ENCODE measurements around the gene BRME1. TPM values are rescaled to one million over a fixed set of nuclear protein-coding genes. Genes with fewer than 3 reads are reported as not detected.

Gene BRME1
- total and polyA plus RNA-seq, 2 of the 13 experiments (the other 11 are each of a cell fraction or from before 2014, with no cell fraction given), result 0.74 to 1.5 TPM

DNA sequence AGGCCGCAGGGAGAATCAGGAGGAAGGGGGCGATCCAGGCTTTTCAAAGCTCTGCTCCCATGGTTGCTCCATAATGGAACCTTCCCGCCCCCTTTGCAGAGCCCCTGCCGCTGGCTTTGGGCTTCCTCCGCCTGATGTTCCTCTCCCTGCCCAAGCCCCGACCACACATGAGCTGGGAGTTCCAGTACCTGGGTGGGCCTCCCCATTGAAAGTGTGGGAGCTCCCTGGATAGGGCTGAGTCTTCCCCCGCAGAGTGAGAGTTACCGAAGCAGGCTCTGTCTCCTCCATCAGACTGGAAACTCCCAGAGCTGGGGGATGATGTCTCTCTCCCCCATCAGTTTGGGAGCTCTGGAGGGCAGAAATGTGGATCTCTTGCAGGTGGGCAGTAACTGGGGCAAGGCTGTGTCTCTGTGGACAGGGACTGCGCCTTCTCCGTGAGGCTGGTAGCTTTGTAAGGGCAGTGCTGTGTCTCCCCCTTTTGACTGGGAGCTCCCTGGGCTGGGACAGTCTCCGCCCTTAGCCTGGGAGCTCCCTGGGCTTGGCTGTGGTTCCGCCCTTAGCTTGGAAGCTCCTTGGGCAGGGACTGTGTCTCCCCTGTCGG lies 47.1 kb upstream of the BRME1 start:
- no peaks in the 10 kb centered on the region; a peak in 1 of 5 replicates for H3K27me3 ChIP-seq (ENCODE audit: control insufficient read depth in 1 of 2, insufficient read depth in 2 of 2, low read length in 2 of 2)
- ChIA-PET CTCF (ENCODE audit: low intra/inter-chr PET ratio, low total read pairs) (no interaction called here), POLR2A (interaction anchor here (1.0 to 2.0 kb wide), 4 partner anchors 54 to 128 kb away, joined by 3 to 6 read pairs (median 5); partner anchors contain the start of gene MISP3)
- H4K20me1 ChIP-seq (ENCODE audit: insufficient read depth, low read length), result no peaks in the 10 kb centered on the region
- peak overlapping the region; percentile 94 for H3K4me2 ChIP-seq (ENCODE audit: low read depth, low read length)
- intact Hi-C loops (cut with micrococcal nuclease; ENCODE audit: unreplicated experiment), result loop anchor here (1.0 to 2.0 kb wide), 2 partner anchors 53 to 72 kb away; partner anchors contain the start of gene RFX1
- TF ChIP-seq ZNF232 (CRISPR knock-in tag; IDR thresholded peaks at IDR 0.05; ENCODE audit: borderline replicate concordance) (0 out of 2 replicates have a peak, but pooled peaks have one; percentile 27), IKZF4 (CRISPR knock-in tag; IDR thresholded peaks at IDR 0.05; ENCODE audit: borderline replicate concordance, low read depth, not compliant biosample characterization) (no peak), HNRNPLL (IDR thresholded peaks at IDR 0.05; ENCODE audit: low read depth, low read length, poor library complexity, severe bottlenecking) (peak; percentile 19), MTA1 (CRISPR knock-in tag; IDR thresholded peaks at IDR 0.05; ENCODE audit: borderline replicate concordance) (0 out of 2 replicates have a peak, but pooled peaks have one; percentile 31), KMT2B (CRISPR knock-in tag; IDR thresholded peaks at IDR 0.05) (no peak), ZNF138 (CRISPR knock-in tag; IDR thresholded peaks at IDR 0.05; ENCODE audit: low read depth) (no peak), ZSCAN22 (CRISPR knock-in tag; IDR thresholded peaks at IDR 0.05) (peak; percentile 98), RFX5 (IDR thresholded peaks at IDR 0.05; ENCODE audit: low read depth, low read length) (no peak), STAG1 (CRISPR knock-in tag; IDR thresholded peaks at IDR 0.05) (peak; percentile 50), ZBTB7A (CRISPR knock-in tag; IDR thresholded peaks at IDR 0.05) (0 out of 2 replicates have a peak, but pooled peaks have one; percentile 28)
- TF ChIP-seq, protein P1, sequence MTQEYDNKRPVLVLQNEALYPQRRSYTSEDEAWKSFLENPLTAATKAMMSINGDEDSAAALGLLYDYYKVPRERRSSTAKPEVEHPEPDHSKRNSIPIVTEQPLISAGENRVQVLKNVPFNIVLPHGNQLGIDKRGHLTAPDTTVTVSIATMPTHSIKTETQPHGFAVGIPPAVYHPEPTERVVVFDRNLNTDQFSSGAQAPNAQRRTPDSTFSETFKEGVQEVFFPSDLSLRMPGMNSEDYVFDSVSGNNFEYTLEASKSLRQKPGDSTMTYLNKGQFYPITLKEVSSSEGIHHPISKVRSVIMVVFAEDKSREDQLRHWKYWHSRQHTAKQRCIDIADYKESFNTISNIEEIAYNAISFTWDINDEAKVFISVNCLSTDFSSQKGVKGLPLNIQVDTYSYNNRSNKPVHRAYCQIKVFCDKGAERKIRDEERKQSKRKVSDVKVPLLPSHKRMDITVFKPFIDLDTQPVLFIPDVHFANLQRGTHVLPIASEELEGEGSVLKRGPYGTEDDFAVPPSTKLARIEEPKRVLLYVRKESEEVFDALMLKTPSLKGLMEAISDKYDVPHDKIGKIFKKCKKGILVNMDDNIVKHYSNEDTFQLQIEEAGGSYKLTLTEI (CRISPR knock-in tag; conservative IDR thresholded peaks at IDR 0.05), result no peak
- TF ChIP-seq, protein P2, sequence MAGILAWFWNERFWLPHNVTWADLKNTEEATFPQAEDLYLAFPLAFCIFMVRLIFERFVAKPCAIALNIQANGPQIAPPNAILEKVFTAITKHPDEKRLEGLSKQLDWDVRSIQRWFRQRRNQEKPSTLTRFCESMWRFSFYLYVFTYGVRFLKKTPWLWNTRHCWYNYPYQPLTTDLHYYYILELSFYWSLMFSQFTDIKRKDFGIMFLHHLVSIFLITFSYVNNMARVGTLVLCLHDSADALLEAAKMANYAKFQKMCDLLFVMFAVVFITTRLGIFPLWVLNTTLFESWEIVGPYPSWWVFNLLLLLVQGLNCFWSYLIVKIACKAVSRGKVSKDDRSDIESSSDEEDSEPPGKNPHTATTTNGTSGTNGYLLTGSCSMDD (CRISPR knock-in tag; IDR thresholded peaks at IDR 0.05), result 0 out of 2 replicates have a peak, but pooled peaks have one; percentile 33
- TF ChIP-seq, protein P3, sequence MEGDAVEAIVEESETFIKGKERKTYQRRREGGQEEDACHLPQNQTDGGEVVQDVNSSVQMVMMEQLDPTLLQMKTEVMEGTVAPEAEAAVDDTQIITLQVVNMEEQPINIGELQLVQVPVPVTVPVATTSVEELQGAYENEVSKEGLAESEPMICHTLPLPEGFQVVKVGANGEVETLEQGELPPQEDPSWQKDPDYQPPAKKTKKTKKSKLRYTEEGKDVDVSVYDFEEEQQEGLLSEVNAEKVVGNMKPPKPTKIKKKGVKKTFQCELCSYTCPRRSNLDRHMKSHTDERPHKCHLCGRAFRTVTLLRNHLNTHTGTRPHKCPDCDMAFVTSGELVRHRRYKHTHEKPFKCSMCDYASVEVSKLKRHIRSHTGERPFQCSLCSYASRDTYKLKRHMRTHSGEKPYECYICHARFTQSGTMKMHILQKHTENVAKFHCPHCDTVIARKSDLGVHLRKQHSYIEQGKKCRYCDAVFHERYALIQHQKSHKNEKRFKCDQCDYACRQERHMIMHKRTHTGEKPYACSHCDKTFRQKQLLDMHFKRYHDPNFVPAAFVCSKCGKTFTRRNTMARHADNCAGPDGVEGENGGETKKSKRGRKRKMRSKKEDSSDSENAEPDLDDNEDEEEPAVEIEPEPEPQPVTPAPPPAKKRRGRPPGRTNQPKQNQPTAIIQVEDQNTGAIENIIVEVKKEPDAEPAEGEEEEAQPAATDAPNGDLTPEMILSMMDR (CRISPR knock-in tag; IDR thresholded peaks at IDR 0.05), result peak; percentile 41
- no TSS peak for BruUV-seq (replicated peaks)
- peaks cover 14% of the 10 kb centered on the region for H3K79me2 ChIP-seq (ENCODE audit: insufficient read depth, low read length)
- ATAC-seq, result peak; percentile 8; the same call in 1 of the 3 replicates
- no peak for FAIRE-seq
- DNase-seq (ENCODE audit: low spot score), result no peak
- in situ Hi-C loops (cut with HindIII; ENCODE audit: extremely low pct_ligation_motif_present, low pct_unique_long_range_greater_than_20kb), result loop anchor here (5.0 kb wide), 1 partner anchor 71 kb away; no protein-coding TSS in a partner anchor
- WGBS (ENCODE audit: low lambda C conversion rate), result 8% methylated on average over 8 of the region's 13 CpGs
- peaks cover 10% of the 10 kb centered on the region for H3K4me1 ChIP-seq (ENCODE audit: insufficient read depth, low read length)
- H3K4me3 ChIP-seq (replicated peaks in 1 of 3; ENCODE audit: insufficient read depth in 1 of 3, low read depth in 2 of 3, low read length in 3 of 3), result peak overlapping the region; percentile 92 to 98 (median 95)
- H3K9ac ChIP-seq (ENCODE audit: insufficient read depth, low read depth, low read length), result peak overlapping the region; percentile 68
- no peak overlapping the region for H2AFZ ChIP-seq (ENCODE audit: low read length)
- peaks cover 13 to 32% of the 10 kb centered on the region in 2 experiments; a peak in 4 of 5 replicates for H3K36me3 ChIP-seq (replicated peaks in 1 of 2; ENCODE audit: control insufficient read depth in 1 of 2, insufficient read depth in 2 of 2, low read length in 2 of 2)
- no peaks in the 10 kb centered on the region for H3K9me3 ChIP-seq (ENCODE audit: low read length)
- H3K27ac ChIP-seq (ENCODE audit: extremely low read length, insufficient read depth, low read length), result no peak overlapping the region
